SK-N-SH (cell line): Measurements from ENCODE around the gene PDE2A. TPM values are rescaled to one million over a fixed set of nuclear protein-coding genes. Genes with fewer than 3 reads are reported as not detected.

Source experiments
- CTCF ChIA-PET: fragments of 300-600, 350-600 bp; formaldehyde crosslinking; extraction: SDS; loops from one replicate; lab custom pipeline; 2021; lab: Yijun Ruan, JAX
- POLR2A ChIA-PET: fragments of 350-600 bp; sonication (Branson Sonifier 250); formaldehyde crosslinking; extraction: SDS; loops from one replicate; lab custom pipeline; 2020; ENCODE audit warnings: antibody characterized with exemption, inconsistent platforms; lab: Yijun Ruan, JAX
- DNase-seq: peaks from one replicate; pipeline ENCODE4 v3.0.0; 2012
- H2AFZ ChIP-seq: fragments of 200-600 bp; sonication (generic); 2 replicates; pipeline ENCODE4 v1.8.1; 2016; ENCODE audit warnings: antibody characterized with exemption, mild to moderate bottlenecking, low read depth
- H3F3A ChIP-seq: fragments of 200-600 bp; sonication (generic); replicated peaks from 2 replicates; pipeline ENCODE3; 2016; ENCODE audit warnings: antibody characterized with exemption, mild to moderate bottlenecking; ENCODE audit not compliant: insufficient read depth
- H3K27ac ChIP-seq, 2 experiments: fragments of 200-500 bp in 1 of 2; fragments of 200-600 bp in 1 of 2; sonication (Bioruptor generic) in 1 of 2; sonication (generic), shearing (Covaris generic) in 1 of 2; 2 replicates each; pipeline versions ENCODE4 v1.5.1 to v1.6.1; 2014 to 2016; ENCODE audit warnings: low read depth in 2 of 2, inconsistent platforms in 1 of 2, low read length in 1 of 2, mild to moderate bottlenecking in 1 of 2, mixed read lengths in 1 of 2
- H3K27me3 ChIP-seq: fragments of 200-600 bp; sonication (generic), shearing (Covaris generic); 2 replicates; pipeline ENCODE4 v1.6.1; 2016; ENCODE audit warnings: mixed run types; ENCODE audit not compliant: insufficient read depth
- H3K36me3 ChIP-seq, 2 experiments: fragments of 200-500 bp in 1 of 2; fragments of 200-600 bp in 1 of 2; sonication (Bioruptor generic) in 1 of 2; sonication (generic) in 1 of 2; replicated peaks in 1 of 2; 2 replicates each; pipeline versions ENCODE3 to v1.5.1; 2014 to 2016; ENCODE audit warnings: low read length in 1 of 2, mild to moderate bottlenecking in 1 of 2; ENCODE audit not compliant: insufficient read depth in 2 of 2, control insufficient read depth in 1 of 2
- H3K4me1 ChIP-seq, 2 experiments: fragments of 200-500 bp in 1 of 2; fragments of 200-600 bp in 1 of 2; sonication (Bioruptor generic) in 1 of 2; sonication (generic), shearing (Covaris generic) in 1 of 2; 2 replicates each; pipeline versions ENCODE4 v1.5.1 to v1.6.1; 2014 to 2016; ENCODE audit warnings: low read depth in 1 of 2, low read length in 1 of 2, mixed run types in 1 of 2; ENCODE audit not compliant: insufficient read depth in 2 of 2, control insufficient read depth in 1 of 2
- H3K4me2 ChIP-seq: fragments of 200-600 bp; sonication (generic), shearing (Covaris generic); 2 replicates; pipeline ENCODE4 v1.6.1; 2017; ENCODE audit warnings: mixed run types
- H3K4me3 ChIP-seq, 2 experiments: fragments of 200-500 bp in 1 of 2; fragments of 200-600 bp in 1 of 2; sonication (Bioruptor generic) in 1 of 2; sonication (generic), shearing (Covaris generic) in 1 of 2; 2 replicates each; pipeline versions ENCODE4 v1.5.1 to v1.8.1; 2014 to 2016; ENCODE audit warnings: low read depth in 2 of 2, inconsistent platforms in 1 of 2, low read length in 1 of 2, mild to moderate bottlenecking in 1 of 2, mixed read lengths in 1 of 2, moderate library complexity in 1 of 2
- H3K79me2 ChIP-seq: fragments of 200-600 bp; sonication (generic); 2 replicates; pipeline ENCODE4 v1.8.1; 2017; ENCODE audit warnings: mild to moderate bottlenecking; ENCODE audit not compliant: insufficient read depth
- H3K9ac ChIP-seq: fragments of 200-600 bp; sonication (generic); 2 replicates; pipeline ENCODE4 v1.6.1; 2017; ENCODE audit warnings: mixed run types
- H3K9me2 ChIP-seq: fragments of 200-600 bp; sonication (generic); 2 replicates; pipeline ENCODE4 v1.6.1; 2017; ENCODE audit warnings: mixed run types
- H3K9me3 ChIP-seq: fragments of 200-600 bp; sonication (generic); 2 replicates; pipeline ENCODE4 v1.6.1; 2017; ENCODE audit warnings: mixed run types, mild to moderate bottlenecking, moderate library complexity
- H4K20me1 ChIP-seq: fragments of 200-600 bp; sonication (generic); 2 replicates; pipeline ENCODE4 v1.6.1; 2017; ENCODE audit warnings: mild to moderate bottlenecking, mixed run types; ENCODE audit not compliant: insufficient read depth
- CHD2 ChIP-seq: fragments of 150-350 bp; IDR thresholded peaks from 2 replicates; pipeline ENCODE4 v1.6.1; 2018; ENCODE audit warnings: low read length; ENCODE audit not compliant: partially characterized antibody
- EP300 ChIP-seq, 2 experiments: IDR thresholded peaks; 2 replicates each; pipeline versions ENCODE4 v1.4.0 to v1.6.1; 2012; ENCODE audit warnings: borderline replicate concordance in 1 of 2, low read depth in 1 of 2, low read length in 1 of 2
- EZH2phosphoT487 ChIP-seq: fragments of 200-600 bp; sonication (generic); IDR thresholded peaks from 2 replicates; pipeline ENCODE4 v1.6.1; 2017; ENCODE audit warnings: low read depth, mixed run types, mild to moderate bottlenecking, antibody characterized with exemption, moderate library complexity, borderline replicate concordance
- FOXJ3 ChIP-seq: sonication (generic); formaldehyde crosslinking; IDR thresholded peaks from 2 replicates; pipeline ENCODE4 v1.5.1; 2020; ENCODE audit warnings: mild to moderate bottlenecking, missing genetic modification reagents
- IRF3 ChIP-seq: fragments of 150-350 bp; IDR thresholded peaks from 2 replicates; pipeline ENCODE4 v1.6.1; 2016; ENCODE audit warnings: mild to moderate bottlenecking, low read depth, low read length
- MEF2A ChIP-seq: IDR thresholded peaks from 2 replicates; pipeline ENCODE4 v1.4.0; 2012; ENCODE audit warnings: low read depth, borderline replicate concordance
- NFIC ChIP-seq: IDR thresholded peaks from 2 replicates; pipeline ENCODE4 v1.4.0; 2012; ENCODE audit warnings: borderline replicate concordance
- NRF1 ChIP-seq: IDR thresholded peaks from 2 replicates; pipeline ENCODE4 v1.6.1; 2012; ENCODE audit warnings: low read depth, mild to moderate bottlenecking, low read length
- RAD21 ChIP-seq: IDR thresholded peaks from 2 replicates; pipeline ENCODE4 v1.6.1; 2012; ENCODE audit warnings: mild to moderate bottlenecking, low read length
- USF1 ChIP-seq: IDR thresholded peaks from 2 replicates; pipeline ENCODE4 v1.4.0; 2012; ENCODE audit warnings: low read depth, borderline replicate concordance
- ZBTB33 ChIP-seq: IDR thresholded peaks from 2 replicates; pipeline ENCODE4 v1.4.0; 2012; ENCODE audit warnings: low read depth, borderline replicate concordance
- WGBS: methylation state at CpG from one replicate; pipeline ENCODE4 v1.1.6; 2017; ENCODE audit warnings: low lambda C conversion rate; 5-methylcytosine and 5-hydroxymethylcytosine counted together
- polyA plus RNA-seq, 3 experiments: library from polyadenylated mRNA; depleted of rRNA; stranded (reverse); fragments of >200 nt; gene quantifications; 2 replicates each; pipeline ENCODE4 v1.2.3, GENCODE V29; 2012
- TF ChIP-seq, protein P1 (sequence below): IDR thresholded peaks from 2 replicates; pipeline ENCODE4; 2012

The PDE2A gene
- polyA plus RNA-seq, 1 of the 3 experiments (the other 2 are of a cell fraction) = 0.43 TPM

DNA sequence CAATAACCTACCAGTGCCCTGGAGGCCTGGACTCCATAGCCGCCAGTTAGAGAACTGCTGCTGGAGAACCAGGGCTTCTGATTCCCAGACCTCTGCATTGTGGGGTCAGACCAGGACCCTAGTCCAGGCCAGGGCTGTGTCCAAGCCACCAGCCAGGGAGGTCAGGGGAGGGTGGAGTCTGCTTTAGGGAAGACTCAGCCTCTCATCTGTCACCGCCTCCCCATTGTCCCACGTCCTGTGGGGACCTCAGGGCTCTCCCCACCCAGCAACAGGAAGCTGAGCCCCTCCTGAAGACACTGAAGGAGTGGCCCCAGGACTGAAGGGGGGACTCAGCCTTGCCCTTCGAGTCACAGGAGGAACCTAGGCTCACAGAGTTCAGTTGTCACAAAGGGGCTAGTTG, 41.2 kb downstream of the PDE2A start (continued):
- TF ChIP-seq IRF3 = no peak

DNA sequence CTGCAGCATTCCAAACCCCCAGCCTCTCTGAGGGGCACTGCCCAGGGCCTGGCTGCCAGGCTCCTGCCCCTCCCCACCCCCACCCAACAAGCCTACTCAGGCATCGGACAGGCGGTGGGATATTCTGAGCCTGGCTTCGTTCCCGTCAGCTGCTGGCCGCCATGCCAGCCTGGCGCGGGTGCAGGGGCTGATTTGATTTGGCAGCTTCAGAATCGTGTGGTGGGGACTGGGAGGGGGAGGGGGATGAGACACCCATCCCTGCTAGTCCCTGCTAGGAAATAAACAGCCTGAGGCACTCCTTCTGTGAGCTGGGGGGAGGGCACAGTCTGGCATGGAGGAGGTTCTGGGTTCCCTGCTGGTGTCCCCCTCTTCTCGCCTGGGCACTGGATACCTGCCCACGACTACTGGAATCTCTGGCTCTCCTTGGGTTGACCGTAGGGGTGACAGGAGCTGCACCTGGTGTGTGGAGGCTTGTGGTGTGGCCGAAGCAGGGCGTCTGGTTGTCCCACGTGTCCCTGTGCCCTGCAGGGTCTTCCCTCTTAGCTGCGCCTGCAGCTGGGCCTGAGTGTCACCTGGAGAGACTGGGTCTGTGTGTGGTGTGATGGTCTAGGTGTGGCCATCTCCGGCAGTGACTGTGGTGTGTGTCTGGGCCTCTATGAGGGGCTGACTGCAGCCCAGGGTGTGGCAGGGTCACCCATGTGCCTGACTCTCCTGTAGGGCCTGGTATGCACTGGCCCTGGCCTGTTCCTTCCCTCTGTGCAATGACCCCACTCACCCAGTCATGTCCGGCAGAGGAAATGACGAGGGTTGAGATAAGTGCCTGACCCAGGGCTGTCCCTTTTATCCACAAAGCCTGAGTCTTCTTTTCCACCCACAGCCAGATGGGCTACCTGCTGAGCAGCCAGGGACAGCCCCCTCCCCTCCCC, 42.2 kb downstream of the PDE2A start:
- no peak overlapping the region for H2AFZ ChIP-seq
- POLR2A ChIA-PET = interaction anchor here (0.7 kb wide), 1 partner anchor 335 kb away, joined by 3 read pairs; no protein-coding TSS in a partner anchor
- peaks cover 0 to 94% of the 10 kb centered on the region in 2 experiments; a peak in 2 of 4 replicates for H3K4me1 ChIP-seq
- H3K27me3 ChIP-seq = no peaks in the 10 kb centered on the region; the same call in 1 of the 2 replicates
- H3F3A ChIP-seq = no peaks in the 10 kb centered on the region
- no peaks in the 10 kb centered on the region for H3K9me2 ChIP-seq
- no peak overlapping the region for H3K4me3 ChIP-seq
- CTCF ChIA-PET = interaction anchor here (0.6 to 3.1 kb wide), 8 partner anchors 11 to 161 kb away, joined by 3 to 14 read pairs (median 3); no protein-coding TSS in a partner anchor
- peak; percentile 80 for DNase-seq
- TF ChIP-seq EP300 (IDR thresholded peaks at IDR 0.05; ENCODE audit: borderline replicate concordance in 1 of 2, low read depth in 1 of 2, low read length in 1 of 2) (peak in 1 of 2 experiments; percentile 56; a peak in 1 of 4 replicates), NRF1 (no peak), RAD21 (peak; percentile 3; the same call in 1 of the 2 replicates), FOXJ3 (CRISPR knock-in tag) (peak; percentile 89), CHD2 (peak; percentile 37), USF1 (no peak), NFIC (no peak)
- TF ChIP-seq, all 33 proteins: peak for 4
- Histone ChIP-seq H3K27ac (peak overlapping the region in 1 of 2 experiments; percentile 88; a peak in 2 of 4 replicates), H3K36me3 (no peaks in the 10 kb centered on the region), H3K79me2 (no peaks in the 10 kb centered on the region), H3K9me3 (no peaks in the 10 kb centered on the region), H4K20me1 (no peaks in the 10 kb centered on the region), H3K9ac (no peak overlapping the region), H3K4me2 (no peak overlapping the region)
- WGBS = 58% methylated on average over 11 of the region's 18 CpGs

DNA sequence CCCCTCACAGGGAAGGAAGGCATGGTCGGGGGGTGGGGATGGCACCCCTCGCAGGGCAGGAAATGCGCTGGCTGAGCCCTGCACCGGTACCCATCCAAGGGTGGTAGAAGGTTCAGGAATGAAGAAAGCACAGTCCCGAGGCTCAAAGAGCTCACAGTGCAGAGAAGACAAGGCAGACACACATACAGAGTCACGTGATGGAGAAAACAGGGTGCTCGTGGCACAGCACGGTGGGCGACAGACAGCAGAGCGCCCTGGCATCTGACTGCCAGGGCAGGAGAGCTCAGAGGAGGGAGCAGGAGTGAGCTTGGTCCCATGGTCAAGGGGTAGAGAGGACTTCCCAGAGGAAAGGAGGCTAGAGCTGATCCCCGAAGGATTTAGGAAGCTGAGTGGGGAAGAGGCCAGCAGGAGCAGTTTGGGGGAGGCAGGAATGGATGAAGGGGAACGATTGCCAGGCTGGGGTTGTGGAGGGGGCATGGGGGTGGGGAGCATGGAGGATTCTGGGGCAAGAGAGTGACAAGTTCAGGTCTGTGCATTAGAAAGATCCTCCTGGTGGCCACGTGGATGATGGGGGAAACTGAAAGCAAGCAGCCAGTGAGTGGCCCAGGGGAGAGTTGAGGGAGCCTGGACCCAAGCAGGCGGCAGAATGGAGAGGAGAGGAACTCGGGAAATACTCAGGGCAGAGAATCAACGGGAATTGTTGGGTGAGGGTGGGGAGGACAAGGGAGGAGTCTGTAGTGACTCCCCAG, 43.9 kb downstream of the PDE2A start:
- POLR2A ChIA-PET = no interaction called here
- WGBS = 66% methylated on average over 16 of the region's 16 CpGs
- DNase-seq = no peak
- Histone ChIP-seq H3K36me3 (no peaks in the 10 kb centered on the region), H3K27ac (peak overlapping the region in 1 of 2 experiments; percentile 89; a peak in 1 of 4 replicates), H3K9me2 (no peaks in the 10 kb centered on the region), H3K9ac (no peak overlapping the region), H3K4me2 (no peak overlapping the region), H3K27me3 (no peaks in the 10 kb centered on the region; the same call in 1 of the 2 replicates), H2AFZ (no peak overlapping the region), H4K20me1 (no peaks in the 10 kb centered on the region), H3K4me3 (no peak overlapping the region), H3K9me3 (no peaks in the 10 kb centered on the region), H3K79me2 (no peaks in the 10 kb centered on the region), H3K4me1 (peaks cover 0 to 96% of the 10 kb centered on the region in 2 experiments; a peak in 2 of 4 replicates), H3F3A (no peaks in the 10 kb centered on the region)
- CTCF ChIA-PET = interaction anchor here (0.8 to 3.3 kb wide), 8 partner anchors 8 to 159 kb away, joined by 3 to 29 read pairs (median 5); no protein-coding TSS in a partner anchor
- no peak for TF ChIP-seq USF1
- no peak for TF ChIP-seq EP300 (IDR thresholded peaks at IDR 0.05; ENCODE audit: borderline replicate concordance in 1 of 2, low read depth in 1 of 2, low read length in 1 of 2)
- TF ChIP-seq ZBTB33 = no peak
- TF ChIP-seq, protein P1, sequence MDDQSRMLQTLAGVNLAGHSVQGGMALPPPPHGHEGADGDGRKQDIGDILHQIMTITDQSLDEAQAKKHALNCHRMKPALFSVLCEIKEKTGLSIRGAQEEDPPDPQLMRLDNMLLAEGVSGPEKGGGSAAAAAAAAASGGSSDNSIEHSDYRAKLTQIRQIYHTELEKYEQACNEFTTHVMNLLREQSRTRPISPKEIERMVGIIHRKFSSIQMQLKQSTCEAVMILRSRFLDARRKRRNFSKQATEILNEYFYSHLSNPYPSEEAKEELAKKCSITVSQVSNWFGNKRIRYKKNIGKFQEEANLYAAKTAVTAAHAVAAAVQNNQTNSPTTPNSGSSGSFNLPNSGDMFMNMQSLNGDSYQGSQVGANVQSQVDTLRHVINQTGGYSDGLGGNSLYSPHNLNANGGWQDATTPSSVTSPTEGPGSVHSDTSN = no peak
- no peak for TF ChIP-seq MEF2A
- no peak for TF ChIP-seq EZH2phosphoT487
- TF ChIP-seq FOXJ3 (CRISPR knock-in tag) = no peak
